ENCODE results near the gene C16orf74. TPM values are rescaled to one million over a fixed set of nuclear protein-coding genes. Genes with fewer than 3 reads are reported as not detected.

Gene C16orf74
- total and polyA plus RNA-seq, 2 of the 8 experiments (the other 6 are each of a cell fraction or from before 2014, with no cell fraction given): 7.3 to 9.3 TPM

GRCh38 chr16:85778873-85779272 lies 28.0 kb upstream of the C16orf74 start:
- Histone ChIP-seq H4K8ac (ENCODE audit: extremely low read depth, insufficient read depth, low read length) (no peak overlapping the region), H4K20me1 (replicated peaks in 1 of 2; ENCODE audit: control insufficient read depth in 1 of 2, insufficient read depth in 2 of 2, low read length in 2 of 2) (peaks cover 2 to 6% of the 10 kb centered on the region in 2 experiments), H3K4ac (replicated peaks; ENCODE audit: insufficient read length, low read depth, low read length) (no peak overlapping the region), H2AK5ac (ENCODE audit: low read depth, low read length) (no peak overlapping the region), H3K4me1 (replicated peaks in 1 of 4; ENCODE audit: control insufficient read depth in 3 of 4, insufficient read depth in 4 of 4, low read length in 3 of 4) (no peaks in the 10 kb centered on the region), H3K23me2 (ENCODE audit: low read depth, low read length) (no peaks in the 10 kb centered on the region), H2BK12ac (ENCODE audit: low read depth, low read length) (no peak overlapping the region), H3K23ac (ENCODE audit: insufficient read length) (no peak overlapping the region), H3K4me2 (ENCODE audit: insufficient read depth in 1 of 2, low read depth in 2 of 2, low read length in 2 of 2) (no peak overlapping the region), H2BK20ac (ENCODE audit: low read length) (no peak overlapping the region), H2BK5ac (ENCODE audit: low read depth, low read length) (no peak overlapping the region), H3K79me1 (ENCODE audit: low read depth, low read length) (peaks cover 7% of the 10 kb centered on the region), H3K9ac (replicated peaks in 1 of 4; ENCODE audit: extremely low read depth in 1 of 4, low read depth in 3 of 4, low read length in 3 of 4) (no peak overlapping the region), H3K27me3 (replicated peaks in 1 of 4; ENCODE audit: control insufficient read depth in 3 of 4, extremely low read depth in 1 of 4, insufficient read depth in 3 of 4, low read length in 3 of 4) (no peaks in the 10 kb centered on the region), H3K27ac (ENCODE audit: low read depth, low read length) (no peak overlapping the region), H3K4me3 (ENCODE audit: extremely low read depth in 1 of 4, insufficient read depth in 2 of 4, low read depth in 3 of 4, low read length in 4 of 4) (no peak overlapping the region), H3K56ac (replicated peaks; ENCODE audit: insufficient read length, low read depth, low read length) (no peak overlapping the region), H2BK120ac (replicated peaks; ENCODE audit: low read depth, low read length) (no peak overlapping the region), H3K36me3 (ENCODE audit: control insufficient read depth in 2 of 4, insufficient read depth in 4 of 4, low read length in 3 of 4) (peaks cover 17 to 39% (median 24%) of the 10 kb centered on the region in 4 experiments), H3K79me2 (ENCODE audit: control insufficient read depth in 1 of 2, insufficient read depth in 2 of 2, low read length in 2 of 2) (no peaks in the 10 kb centered on the region), H3K9me3 (ENCODE audit: insufficient read depth in 2 of 2, low read depth in 1 of 2, low read length in 1 of 2) (no peaks in the 10 kb centered on the region), H3K14ac (ENCODE audit: insufficient read length) (no peak overlapping the region), H2BK15ac (ENCODE audit: low read length) (no peak overlapping the region), H3K18ac (ENCODE audit: extremely low read depth, low read length) (no peak overlapping the region), H2AFZ (ENCODE audit: low read length) (no peak overlapping the region), H4K5ac (ENCODE audit: insufficient read length, low read depth, low read length) (no peak overlapping the region), H4K91ac (replicated peaks; ENCODE audit: insufficient read length, low read length) (no peak overlapping the region)
- no peak for TF ChIP-seq TEAD4 (IDR thresholded peaks at IDR 0.05; ENCODE audit: low read depth, low read length)
- TF ChIP-seq JUN (IDR thresholded peaks at IDR 0.05; ENCODE audit: low read depth, low read length): no peak
- no peak for TF ChIP-seq SIX5 (IDR thresholded peaks at IDR 0.05; ENCODE audit: low read depth, low read length)
- TF ChIP-seq CREB1 (IDR thresholded peaks at IDR 0.05): no peak
- TF ChIP-seq EGR1 (IDR thresholded peaks at IDR 0.05; ENCODE audit: borderline replicate concordance, low read depth, low read length): no peak
- TF ChIP-seq TAF1 (IDR thresholded peaks at IDR 0.05; ENCODE audit: low read depth, low read length): no peak
- no peak for TF ChIP-seq SRF (IDR thresholded peaks at IDR 0.05; ENCODE audit: low read depth, low read length)
- ChIA-PET CTCF (ENCODE audit: partially characterized antibody) (interaction anchor here (0.6 to 1.7 kb wide), 5 partner anchors 9 to 214 kb away, joined by 3 to 5 read pairs (median 3); no protein-coding TSS in a partner anchor), POLR2A (ENCODE audit: partially characterized antibody) (interaction anchor here (1.5 kb wide), 2 partner anchors 8 to 15 kb away, joined by 6 to 7 read pairs; no protein-coding TSS in a partner anchor)
- FAIRE-seq (no peak), DNase-seq (ENCODE audit: low read depth in 1 of 2, low spot score in 2 of 2) (no peak)
- 94% methylated on average over 12 of the region's 12 CpGs; no CpG with 5 or more reads in 1 of the 2 experiments for WGBS, 2 experiments (ENCODE audit: extremely low coverage in 1 of 2, insufficient coverage in 1 of 2, insufficient read length in 1 of 2, insufficient replicate concordance in 2 of 2, low coverage in 1 of 2, low lambda C conversion rate in 2 of 2, missing lambda C conversion rate in 1 of 2)
